OCI-LY1 (cell line): ENCODE results near the gene ZNF683.

Experiments used
- H2AFZ ChIP-seq: fragments of 200-600 bp; sonication (generic), shearing (Covaris generic); 2 replicates; pipeline ENCODE4 v1.6.0; 2014; ENCODE audit warnings: antibody characterized with exemption, mild to moderate bottlenecking, low read length
- H3F3A ChIP-seq: fragments of 200-600 bp; sonication (generic), shearing (Covaris generic); 2 replicates; pipeline ENCODE4 v1.6.0; 2014; ENCODE audit warnings: mild to moderate bottlenecking, antibody characterized with exemption, low read length, moderate library complexity; ENCODE audit not compliant: insufficient read depth
- H3K27ac ChIP-seq: fragments of 200-600 bp; sonication (generic); 2 replicates; pipeline ENCODE4 v1.5.1; 2014; ENCODE audit warnings: low read length, mixed run types, mild to moderate bottlenecking, low read depth; ENCODE audit not compliant: poor library complexity, severe bottlenecking
- H3K27me3 ChIP-seq: fragments of 200-600 bp; sonication (generic); 2 replicates; pipeline ENCODE4 v1.6.0; 2014; ENCODE audit warnings: antibody characterized with exemption, mild to moderate bottlenecking, low read length, moderate library complexity; ENCODE audit not compliant: insufficient read depth
- H3K36me3 ChIP-seq: fragments of 200-600 bp; sonication (generic); 2 replicates; pipeline ENCODE4 v1.6.1; 2014; ENCODE audit warnings: mild to moderate bottlenecking, antibody characterized with exemption, low read length, moderate library complexity, mixed read lengths; ENCODE audit not compliant: insufficient read depth
- H3K4me1 ChIP-seq: fragments of 200-600 bp; sonication (generic); 2 replicates; pipeline ENCODE4 v1.5.1; 2014; ENCODE audit warnings: mild to moderate bottlenecking, low read length, moderate library complexity; ENCODE audit not compliant: insufficient read depth, severe bottlenecking
- H3K4me2 ChIP-seq: fragments of 200-600 bp; sonication (generic), shearing (Covaris generic); 2 replicates; pipeline ENCODE4 v1.6.1; 2014; ENCODE audit warnings: low read length
- H3K4me3 ChIP-seq: fragments of 200-600 bp; sonication (generic); 2 replicates; pipeline ENCODE4 v1.5.1; 2014; ENCODE audit warnings: low read length, low read depth, mild to moderate bottlenecking, mixed read lengths; ENCODE audit not compliant: poor library complexity, severe bottlenecking
- H3K79me2 ChIP-seq: fragments of 200-600 bp; shearing (Covaris generic); 2 replicates; pipeline ENCODE4 v1.6.1; 2016; ENCODE audit warnings: mixed run types, low read length, mixed read lengths; ENCODE audit not compliant: insufficient read depth
- H3K9ac ChIP-seq: fragments of 200-600 bp; sonication (generic), shearing (Covaris generic); 2 replicates; pipeline ENCODE4 v1.6.1; 2014; ENCODE audit warnings: mild to moderate bottlenecking, low read length, mixed read lengths
- H3K9me2 ChIP-seq: fragments of 200-600 bp; sonication (generic), shearing (Covaris generic); 2 replicates; pipeline ENCODE4 v1.6.1; 2014; ENCODE audit warnings: low read depth, mild to moderate bottlenecking, low read length, mixed read lengths
- H3K9me3 ChIP-seq: fragments of 200-600 bp; shearing (Covaris generic); 2 replicates; pipeline ENCODE4 v1.6.1; 2014; ENCODE audit warnings: low read length, mixed read lengths
- H4K20me1 ChIP-seq: fragments of 200-600 bp; sonication (generic), shearing (Covaris generic); 2 replicates; pipeline ENCODE4 v1.6.0; 2016; ENCODE audit warnings: mild to moderate bottlenecking, low read length; ENCODE audit not compliant: insufficient read depth
- EZH2 ChIP-seq: fragments of 200-600 bp; sonication (generic), shearing (Covaris generic); IDR thresholded peaks from 2 replicates; pipeline ENCODE4 v1.8.0; 2017; ENCODE audit warnings: borderline replicate concordance, mixed run types, mild to moderate bottlenecking, antibody characterized with exemption, low read length, moderate library complexity, mixed read lengths
- TF ChIP-seq, protein P1 (sequence below): fragments of 200-600 bp; sonication (generic), shearing (Covaris generic); IDR thresholded peaks from 2 replicates; pipeline ENCODE4 v1.5.1; 2017; ENCODE audit warnings: mild to moderate bottlenecking, antibody characterized with exemption, low read length, moderate library complexity, mixed read lengths

Gene ZNF683

DNA sequence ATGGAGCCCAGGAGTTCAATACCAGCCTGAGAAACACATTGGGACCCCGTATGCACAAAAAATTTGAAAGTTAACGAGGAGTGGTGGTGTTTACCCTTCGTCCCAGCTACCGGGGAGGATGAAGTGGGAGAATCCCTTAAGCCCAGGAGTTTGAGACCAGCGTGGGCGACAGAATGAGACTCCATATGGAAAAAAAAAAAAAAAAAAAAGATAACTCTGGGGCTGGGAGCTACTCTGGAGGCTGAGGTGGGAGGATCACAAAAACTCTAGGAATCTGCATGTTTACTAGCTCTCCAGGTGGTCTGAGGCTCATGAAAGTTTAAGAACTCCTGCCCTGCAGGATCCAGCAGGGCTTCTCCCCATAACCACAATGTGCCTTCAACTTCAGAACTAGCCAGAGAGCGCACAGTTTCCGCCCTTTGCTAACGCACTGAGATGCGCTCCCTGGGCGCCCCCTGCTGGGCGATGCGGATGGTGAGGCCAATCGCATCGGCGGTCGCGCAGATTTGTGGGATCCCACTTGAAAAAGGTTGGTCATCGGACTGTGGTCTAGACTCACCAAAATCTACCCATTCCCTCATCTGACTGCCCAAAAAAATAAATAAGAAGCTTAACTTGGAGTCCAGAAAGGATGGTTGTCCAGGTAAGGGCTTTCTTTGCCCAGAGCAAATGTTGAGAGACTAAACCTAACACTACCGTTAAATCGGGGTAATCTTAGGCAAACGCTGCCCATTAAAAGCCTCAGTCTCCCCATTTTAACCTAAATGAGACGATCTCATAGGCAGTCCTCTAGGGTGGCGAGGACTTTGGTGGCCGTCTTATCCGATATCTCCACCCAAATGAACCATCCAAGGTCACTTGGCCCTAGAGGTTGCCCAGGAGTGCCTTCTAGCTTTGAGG is 8.8 kb downstream of the ZNF683 start:
- TF ChIP-seq, protein P1, sequence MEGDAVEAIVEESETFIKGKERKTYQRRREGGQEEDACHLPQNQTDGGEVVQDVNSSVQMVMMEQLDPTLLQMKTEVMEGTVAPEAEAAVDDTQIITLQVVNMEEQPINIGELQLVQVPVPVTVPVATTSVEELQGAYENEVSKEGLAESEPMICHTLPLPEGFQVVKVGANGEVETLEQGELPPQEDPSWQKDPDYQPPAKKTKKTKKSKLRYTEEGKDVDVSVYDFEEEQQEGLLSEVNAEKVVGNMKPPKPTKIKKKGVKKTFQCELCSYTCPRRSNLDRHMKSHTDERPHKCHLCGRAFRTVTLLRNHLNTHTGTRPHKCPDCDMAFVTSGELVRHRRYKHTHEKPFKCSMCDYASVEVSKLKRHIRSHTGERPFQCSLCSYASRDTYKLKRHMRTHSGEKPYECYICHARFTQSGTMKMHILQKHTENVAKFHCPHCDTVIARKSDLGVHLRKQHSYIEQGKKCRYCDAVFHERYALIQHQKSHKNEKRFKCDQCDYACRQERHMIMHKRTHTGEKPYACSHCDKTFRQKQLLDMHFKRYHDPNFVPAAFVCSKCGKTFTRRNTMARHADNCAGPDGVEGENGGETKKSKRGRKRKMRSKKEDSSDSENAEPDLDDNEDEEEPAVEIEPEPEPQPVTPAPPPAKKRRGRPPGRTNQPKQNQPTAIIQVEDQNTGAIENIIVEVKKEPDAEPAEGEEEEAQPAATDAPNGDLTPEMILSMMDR = peak; percentile 96
- no peak for TF ChIP-seq EZH2
- Histone ChIP-seq H3K4me2 (no peak overlapping the region), H3K4me3 (no peak overlapping the region), H3K79me2 (no peaks in the 10 kb centered on the region), H3K36me3 (no peaks in the 10 kb centered on the region), H3K9ac (no peak overlapping the region), H3K9me2 (no peaks in the 10 kb centered on the region), H3K9me3 (no peaks in the 10 kb centered on the region), H3F3A (no peaks in the 10 kb centered on the region), H3K4me1 (peaks cover 11% of the 10 kb centered on the region), H4K20me1 (no peaks in the 10 kb centered on the region), H3K27me3 (peaks cover 11% of the 10 kb centered on the region; the same call in 1 of the 2 replicates), H3K27ac (no peak overlapping the region), H2AFZ (no peak overlapping the region)

DNA sequence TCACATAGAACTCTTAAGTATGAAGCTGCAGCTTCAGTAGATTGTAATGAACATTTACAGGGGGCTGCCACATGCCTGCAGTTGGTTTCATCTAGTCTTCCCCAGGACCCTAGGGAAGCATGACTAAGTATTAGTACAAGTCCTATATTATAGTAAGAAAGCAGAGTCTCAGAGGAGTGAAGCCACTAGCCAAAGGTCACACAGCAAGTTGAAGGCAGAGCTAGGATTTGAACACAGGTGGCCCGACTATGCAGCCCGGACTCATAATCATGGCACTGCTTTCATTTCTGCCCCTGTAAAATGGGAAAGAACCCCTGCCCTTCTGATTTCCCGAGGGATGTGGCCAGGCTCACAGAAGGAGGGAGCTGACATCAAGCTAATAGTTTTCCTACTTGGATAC is 10.2 kb downstream of the ZNF683 start:
- Histone ChIP-seq H3F3A (no peaks in the 10 kb centered on the region), H3K9ac (no peak overlapping the region), H3K9me3 (no peaks in the 10 kb centered on the region), H3K79me2 (no peaks in the 10 kb centered on the region), H3K36me3 (no peaks in the 10 kb centered on the region), H3K27me3 (peaks cover 11% of the 10 kb centered on the region; the same call in 1 of the 2 replicates), H2AFZ (no peak overlapping the region), H3K4me3 (no peak overlapping the region), H3K4me1 (peaks cover 11% of the 10 kb centered on the region), H3K27ac (no peak overlapping the region), H4K20me1 (no peaks in the 10 kb centered on the region), H3K4me2 (no peak overlapping the region), H3K9me2 (no peaks in the 10 kb centered on the region)
- TF ChIP-seq, protein P1 = no peak
- TF ChIP-seq EZH2 = no peak

- H3K36me3 ChIP-seq = no peaks in the 10 kb centered on the region
- H4K20me1 ChIP-seq = no peaks in the 10 kb centered on the region
- H3K9me3 ChIP-seq = no peaks in the 10 kb centered on the region
- no peak overlapping the region for H3K4me2 ChIP-seq
- peaks cover 11% of the 10 kb centered on the region; the same call in 1 of the 2 replicates for H3K27me3 ChIP-seq
- H3K4me1 ChIP-seq = peaks cover 11% of the 10 kb centered on the region
- TF ChIP-seq, protein P1 = peak; percentile 11; the same call in 1 of the 2 replicates
- TF ChIP-seq EZH2 = no peak
- H2AFZ ChIP-seq = no peak overlapping the region
- H3K9me2 ChIP-seq = no peaks in the 10 kb centered on the region
- no peak overlapping the region for H3K9ac ChIP-seq
- H3F3A ChIP-seq = no peaks in the 10 kb centered on the region
- H3K27ac ChIP-seq = no peak overlapping the region
- H3K4me3 ChIP-seq = no peak overlapping the region
- no peaks in the 10 kb centered on the region for H3K79me2 ChIP-seq
Observed at GRCh38 chr1:26361605-26362122, 10.9 kb downstream of the ZNF683 start.
